ENCODE results near the gene RUNX2. TPM values are rescaled to one million over a fixed set of nuclear protein-coding genes. Genes with fewer than 3 reads are reported as not detected.

RUNX2 gene
- total and polyA plus RNA-seq, 2 of the 8 experiments (the other 6 are each of a cell fraction or from before 2014, with no cell fraction given): 0.26 to 1.2 TPM

DNA sequence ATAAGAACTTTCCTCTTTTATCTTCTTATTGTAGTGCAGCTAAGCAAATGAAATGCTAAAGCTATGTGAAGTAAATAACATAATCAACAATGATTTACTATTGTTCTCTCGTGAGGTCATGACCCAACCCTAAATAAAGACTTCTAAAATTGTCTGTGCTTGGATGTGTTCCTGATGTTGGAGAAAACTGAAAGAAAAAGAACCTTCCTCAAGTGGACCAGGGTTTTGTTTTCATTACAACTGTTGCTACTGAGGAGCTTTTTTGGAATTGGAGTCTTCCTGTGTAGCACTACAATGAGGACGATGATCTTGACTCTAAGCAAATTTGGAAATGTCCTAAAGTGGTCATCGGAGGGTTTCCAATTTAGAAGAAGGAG lies 109.3 kb downstream of the RUNX2 start:
- Histone ChIP-seq H3K4me3 (ENCODE audit: extremely low read depth in 1 of 4, insufficient read depth in 2 of 4, low read depth in 3 of 4, low read length in 4 of 4) (no peak overlapping the region), H3K14ac (ENCODE audit: insufficient read length) (no peak overlapping the region), H2BK12ac (ENCODE audit: low read depth, low read length) (no peak overlapping the region), H3K4me1 (replicated peaks in 1 of 4; ENCODE audit: control insufficient read depth in 3 of 4, insufficient read depth in 4 of 4, low read length in 3 of 4) (no peaks in the 10 kb centered on the region), H2BK20ac (ENCODE audit: low read length) (no peak overlapping the region), H3K23me2 (ENCODE audit: low read depth, low read length) (no peaks in the 10 kb centered on the region), H3K9ac (replicated peaks in 1 of 4; ENCODE audit: extremely low read depth in 1 of 4, low read depth in 3 of 4, low read length in 3 of 4) (no peak overlapping the region), H3K27ac (ENCODE audit: low read depth, low read length) (no peak overlapping the region), H2BK5ac (ENCODE audit: low read depth, low read length) (no peak overlapping the region), H4K91ac (replicated peaks; ENCODE audit: insufficient read length, low read length) (no peak overlapping the region), H3K79me2 (ENCODE audit: control insufficient read depth in 1 of 2, insufficient read depth in 2 of 2, low read length in 2 of 2) (no peaks in the 10 kb centered on the region), H4K5ac (ENCODE audit: insufficient read length, low read depth, low read length) (no peak overlapping the region), H3K18ac (ENCODE audit: extremely low read depth, low read length) (no peak overlapping the region), H3K56ac (replicated peaks; ENCODE audit: insufficient read length, low read depth, low read length) (no peak overlapping the region), H3K79me1 (ENCODE audit: low read depth, low read length) (no peaks in the 10 kb centered on the region), H3K9me3 (ENCODE audit: insufficient read depth in 2 of 2, low read depth in 1 of 2, low read length in 1 of 2) (no peaks in the 10 kb centered on the region), H3K4me2 (ENCODE audit: insufficient read depth in 1 of 2, low read depth in 2 of 2, low read length in 2 of 2) (no peak overlapping the region), H2AFZ (ENCODE audit: low read length) (no peak overlapping the region), H3K27me3 (replicated peaks in 1 of 4; ENCODE audit: control insufficient read depth in 3 of 4, extremely low read depth in 1 of 4, insufficient read depth in 3 of 4, low read length in 3 of 4) (no peaks in the 10 kb centered on the region), H3K23ac (ENCODE audit: insufficient read length) (no peak overlapping the region), H2BK15ac (ENCODE audit: low read length) (no peak overlapping the region), H3K4ac (replicated peaks; ENCODE audit: insufficient read length, low read depth, low read length) (no peak overlapping the region), H2AK5ac (ENCODE audit: low read depth, low read length) (no peak overlapping the region), H4K20me1 (replicated peaks in 1 of 2; ENCODE audit: control insufficient read depth in 1 of 2, insufficient read depth in 2 of 2, low read length in 2 of 2) (no peaks in the 10 kb centered on the region), H2BK120ac (replicated peaks; ENCODE audit: low read depth, low read length) (no peak overlapping the region), H3K36me3 (ENCODE audit: control insufficient read depth in 2 of 4, insufficient read depth in 4 of 4, low read length in 3 of 4) (no peaks in the 10 kb centered on the region), H4K8ac (ENCODE audit: extremely low read depth, insufficient read depth, low read length) (no peak overlapping the region)
- DNase-seq (ENCODE audit: low read depth in 1 of 2, low spot score in 2 of 2) (no peak), FAIRE-seq (no peak)
- TF ChIP-seq CTBP2 (IDR thresholded peaks at IDR 0.05; ENCODE audit: borderline replicate concordance, insufficient read depth, insufficient read length, low read length): no peak
- TF ChIP-seq NANOG (IDR thresholded peaks at IDR 0.05; ENCODE audit: insufficient read depth, low read depth, low read length, poor library complexity, severe bottlenecking): no peak
- ChIA-PET CTCF (ENCODE audit: partially characterized antibody) (interaction anchor here (1.1 kb wide), 1 partner anchor 45 kb away, joined by 3 read pairs; no protein-coding TSS in a partner anchor), POLR2A (ENCODE audit: partially characterized antibody) (no interaction called here)
- WGBS, 2 experiments (ENCODE audit: extremely low coverage in 1 of 2, insufficient coverage in 1 of 2, insufficient read length in 1 of 2, insufficient replicate concordance in 2 of 2, low coverage in 1 of 2, low lambda C conversion rate in 2 of 2, missing lambda C conversion rate in 1 of 2): 88% methylated on average over 3 of the region's 3 CpGs; no CpG with 5 or more reads in 1 of the 2 experiments

All from H1 (cell line).